ENCODE measurements around the gene FAM13B. TPM values are rescaled to one million over a fixed set of nuclear protein-coding genes. Genes with fewer than 3 reads are reported as not detected.

Gene FAM13B
- total and polyA plus RNA-seq, 2 of the 8 experiments (the other 6 are each of a cell fraction or from before 2014, with no cell fraction given), result 6.4 to 17.0 TPM

DNA sequence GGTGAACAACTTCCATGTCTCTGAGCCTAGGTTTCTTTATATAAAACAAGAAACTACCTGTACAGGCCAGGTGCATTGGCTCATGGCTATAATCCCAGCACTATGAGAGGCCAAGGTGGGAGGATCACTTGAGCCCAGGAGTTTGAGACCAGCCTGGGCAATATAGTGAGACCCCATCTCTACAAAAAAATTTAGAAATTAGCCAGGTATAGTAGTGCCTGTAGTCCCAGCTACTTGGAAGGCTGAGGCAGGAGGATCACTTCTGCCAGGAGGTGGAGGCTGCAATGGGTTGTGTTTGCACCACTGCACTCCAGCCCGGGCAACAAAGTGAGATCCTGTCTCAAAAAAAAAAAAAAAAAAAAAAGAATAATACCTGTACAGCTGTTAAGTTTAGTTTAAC lies 11.1 kb downstream of the FAM13B start (continued):
- TF ChIP-seq, protein P1, sequence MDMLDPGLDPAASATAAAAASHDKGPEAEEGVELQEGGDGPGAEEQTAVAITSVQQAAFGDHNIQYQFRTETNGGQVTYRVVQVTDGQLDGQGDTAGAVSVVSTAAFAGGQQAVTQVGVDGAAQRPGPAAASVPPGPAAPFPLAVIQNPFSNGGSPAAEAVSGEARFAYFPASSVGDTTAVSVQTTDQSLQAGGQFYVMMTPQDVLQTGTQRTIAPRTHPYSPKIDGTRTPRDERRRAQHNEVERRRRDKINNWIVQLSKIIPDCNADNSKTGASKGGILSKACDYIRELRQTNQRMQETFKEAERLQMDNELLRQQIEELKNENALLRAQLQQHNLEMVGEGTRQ (IDR thresholded peaks at IDR 0.05; ENCODE audit: low read length), result no peak
- TF ChIP-seq SAP30 (IDR thresholded peaks at IDR 0.05; ENCODE audit: insufficient read depth, insufficient replicate concordance, low read length), result no peak
- TF ChIP-seq SIRT6 (IDR thresholded peaks at IDR 0.05; ENCODE audit: low read length), result no peak
- no peak for TF ChIP-seq CHD1 (IDR thresholded peaks at IDR 0.05; ENCODE audit: low read depth, low read length)
- no peak for TF ChIP-seq ASH2L (IDR thresholded peaks at IDR 0.05; ENCODE audit: low read length)
- TF ChIP-seq, protein P2, sequence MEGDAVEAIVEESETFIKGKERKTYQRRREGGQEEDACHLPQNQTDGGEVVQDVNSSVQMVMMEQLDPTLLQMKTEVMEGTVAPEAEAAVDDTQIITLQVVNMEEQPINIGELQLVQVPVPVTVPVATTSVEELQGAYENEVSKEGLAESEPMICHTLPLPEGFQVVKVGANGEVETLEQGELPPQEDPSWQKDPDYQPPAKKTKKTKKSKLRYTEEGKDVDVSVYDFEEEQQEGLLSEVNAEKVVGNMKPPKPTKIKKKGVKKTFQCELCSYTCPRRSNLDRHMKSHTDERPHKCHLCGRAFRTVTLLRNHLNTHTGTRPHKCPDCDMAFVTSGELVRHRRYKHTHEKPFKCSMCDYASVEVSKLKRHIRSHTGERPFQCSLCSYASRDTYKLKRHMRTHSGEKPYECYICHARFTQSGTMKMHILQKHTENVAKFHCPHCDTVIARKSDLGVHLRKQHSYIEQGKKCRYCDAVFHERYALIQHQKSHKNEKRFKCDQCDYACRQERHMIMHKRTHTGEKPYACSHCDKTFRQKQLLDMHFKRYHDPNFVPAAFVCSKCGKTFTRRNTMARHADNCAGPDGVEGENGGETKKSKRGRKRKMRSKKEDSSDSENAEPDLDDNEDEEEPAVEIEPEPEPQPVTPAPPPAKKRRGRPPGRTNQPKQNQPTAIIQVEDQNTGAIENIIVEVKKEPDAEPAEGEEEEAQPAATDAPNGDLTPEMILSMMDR (IDR thresholded peaks at IDR 0.05; ENCODE audit: control extremely low read depth in 1 of 3, insufficient read depth in 1 of 3, low read depth in 1 of 3, low read length in 3 of 3), result no peak
- TF ChIP-seq SP2 (IDR thresholded peaks at IDR 0.05; ENCODE audit: low read length), result no peak

Measured in H1 (cell line).